Endometrial microvascular endothelial cells (primary cell): ENCODE results near the gene PARP2. TPM values are rescaled to one million over a fixed set of nuclear protein-coding genes. Genes with fewer than 3 reads are reported as not detected.
"Not testable (repeated sequence)": the region's sequence is repeated elsewhere in the genome, so short reads cannot be mapped to it uniquely, and the experiment has no call there.

ENCODE experiments used
- in situ Hi-C: cut with HindIII; loops from 2 replicates; pipeline ENCODE4 v1.10.0; 2017; ENCODE audit warnings: low sequenced_read_pairs, low pct_unique_long_range_greater_than_20kb; ENCODE audit errors: inconsistent ontology term
- total RNA-seq: library from RNA; depleted of rRNA; stranded (reverse); fragments of >200 nt; gene quantifications from one replicate; pipeline ENCODE4 v1.2.3, GENCODE V29; 2015; ENCODE audit errors: inconsistent ontology term

Gene PARP2
- total RNA-seq, 1 donor from 2014 or later: 9.9 TPM

- in situ Hi-C loops: no loop called here
Observed at GRCh38 chr14:20343862-20344220, 406 bp downstream of the PARP2 start.

DNA sequence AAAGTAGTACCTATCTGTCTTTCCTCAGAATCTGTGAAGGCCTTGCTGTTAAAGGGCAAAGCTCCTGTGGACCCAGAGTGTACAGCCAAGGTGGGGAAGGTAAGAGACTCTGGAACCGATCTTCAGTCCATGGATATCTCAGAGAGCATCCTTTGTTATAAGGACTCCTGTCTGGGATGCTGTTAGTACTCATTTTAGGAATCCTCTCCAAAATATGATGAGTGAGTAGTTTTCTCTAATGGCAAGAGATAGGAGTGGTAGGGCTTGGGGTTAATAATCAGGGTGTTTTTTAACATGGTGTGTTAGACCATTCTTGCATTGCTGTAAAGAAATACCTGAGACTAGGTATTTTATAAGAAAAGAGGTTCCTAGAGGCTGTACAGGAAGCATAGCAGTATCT, 1.9 kb downstream of the PARP2 start:
- in situ Hi-C loops: no loop called here

DNA sequence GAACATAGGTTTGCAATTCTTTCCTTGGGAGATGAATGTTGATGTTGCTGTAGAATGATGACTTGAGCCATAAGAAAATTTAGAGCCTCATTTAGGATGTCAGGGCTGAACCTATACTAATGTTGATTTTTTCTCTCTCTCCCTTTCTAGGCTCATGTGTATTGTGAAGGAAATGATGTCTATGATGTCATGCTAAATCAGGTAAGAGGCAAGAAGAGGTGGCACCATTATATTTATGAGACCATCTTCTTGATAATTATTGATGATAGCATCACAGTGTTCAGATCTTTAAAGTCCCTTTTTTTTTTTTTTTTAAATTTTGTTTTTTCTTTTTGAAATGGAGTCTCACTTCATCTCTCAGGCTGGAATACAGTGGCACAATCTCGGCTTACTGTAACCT, 3.3 kb downstream of the PARP2 start:
- in situ Hi-C loops: no loop called here

DNA sequence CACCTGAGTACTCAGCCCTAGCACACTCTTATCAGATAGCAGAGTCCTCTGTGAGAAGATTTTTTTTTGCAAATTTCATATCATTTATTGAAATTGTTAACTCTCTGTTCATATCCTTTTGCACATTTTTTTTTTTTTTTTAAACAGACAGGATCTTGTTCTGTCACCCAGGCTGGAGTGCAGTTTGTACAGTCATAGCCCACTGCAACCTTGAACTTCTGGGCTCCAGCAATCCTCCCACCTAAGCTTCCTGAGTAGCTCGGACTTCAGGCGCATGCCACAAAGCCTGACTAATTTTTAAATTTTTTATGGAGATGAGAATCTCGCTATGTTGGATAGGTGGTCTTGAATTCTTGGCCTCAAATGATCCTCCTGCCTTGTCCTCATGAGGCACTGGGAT, 4.3 kb downstream of the PARP2 start:
- in situ Hi-C loops: no loop called here

DNA sequence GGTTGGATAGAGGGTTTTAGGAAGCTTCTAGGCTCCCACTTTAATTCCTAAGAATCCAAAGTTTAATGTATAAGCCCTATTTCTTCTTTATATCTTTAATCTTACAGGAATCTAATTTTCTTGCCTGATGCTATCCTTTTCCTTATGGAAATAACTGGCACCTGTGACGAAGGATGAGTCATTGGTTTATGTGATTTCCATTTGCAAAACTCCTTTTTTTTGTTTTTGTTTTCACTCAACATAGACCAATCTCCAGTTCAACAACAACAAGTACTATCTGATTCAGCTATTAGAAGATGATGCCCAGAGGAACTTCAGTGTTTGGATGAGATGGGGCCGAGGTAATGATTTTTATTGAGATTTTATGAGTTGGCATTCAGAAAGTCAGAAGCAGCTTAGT, 6.8 kb downstream of the PARP2 start:
- in situ Hi-C loops: no loop called here

DNA sequence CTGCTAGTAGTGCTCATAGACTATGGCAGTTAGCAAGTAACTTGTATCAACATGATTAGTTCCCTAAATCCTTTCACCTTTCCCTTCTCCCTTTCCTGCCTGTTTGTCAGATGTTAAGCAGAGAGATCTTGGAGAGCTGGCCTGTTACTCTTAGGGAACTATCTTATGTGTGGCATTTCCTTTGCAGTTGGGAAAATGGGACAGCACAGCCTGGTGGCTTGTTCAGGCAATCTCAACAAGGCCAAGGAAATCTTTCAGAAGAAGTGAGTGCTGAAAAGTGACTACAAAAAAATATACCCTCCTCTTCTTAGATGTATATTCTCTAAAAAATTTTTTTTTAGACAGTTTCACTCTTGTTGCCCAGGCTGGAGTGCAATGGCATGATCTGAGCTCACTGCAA, 7.4 kb downstream of the PARP2 start:
- in situ Hi-C loops: no loop called here

DNA sequence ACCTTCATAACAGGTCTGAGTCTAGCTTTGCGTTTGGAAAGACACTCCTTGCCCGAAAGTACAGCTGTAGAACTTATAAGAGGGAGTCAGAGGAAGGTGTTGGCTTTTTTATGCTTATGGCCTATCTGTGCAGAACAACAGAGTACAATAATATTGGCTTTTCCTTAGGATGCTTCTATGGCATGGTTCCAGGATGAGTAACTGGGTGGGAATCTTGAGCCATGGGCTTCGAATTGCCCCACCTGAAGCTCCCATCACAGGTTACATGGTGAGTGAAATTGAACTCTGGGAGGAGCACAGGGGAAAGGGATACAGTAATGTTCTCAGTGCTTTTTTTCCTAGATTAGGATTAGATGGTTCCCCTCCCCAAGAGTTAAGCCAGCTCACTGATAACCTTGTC, 13.0 kb downstream of the PARP2 start:
- in situ Hi-C loops: no loop called here

DNA sequence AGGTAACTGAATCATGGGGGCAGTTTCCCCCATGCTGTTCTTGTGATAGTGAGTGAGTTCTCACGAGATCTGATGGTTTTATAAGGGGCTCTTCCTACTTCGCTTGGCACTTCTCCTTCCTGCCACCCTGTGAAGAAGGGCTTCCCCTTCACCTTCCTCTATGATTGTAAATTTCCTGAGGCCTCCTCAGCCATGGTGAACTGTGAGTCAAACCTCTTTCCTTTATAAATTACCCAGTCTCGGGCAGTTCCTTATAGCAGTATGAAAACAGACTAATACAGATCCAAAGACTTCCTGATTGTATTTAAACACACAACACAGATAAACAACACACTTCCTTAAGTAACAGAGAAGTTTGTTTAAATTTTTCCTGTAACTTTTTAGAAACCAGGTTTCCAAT, 15.0 kb downstream of the PARP2 start:
- in situ Hi-C loops: not testable (repeated sequence)

- in situ Hi-C loops: no loop called here
Observed at GRCh38 chr14:20365928-20366327, 22.5 kb downstream of the PARP2 start.

- in situ Hi-C loops: no loop called here
Observed at GRCh38 chr14:20372796-20373195, 29.4 kb downstream of the PARP2 start.

GRCh38 chr14:20375471-20375870, 32.0 kb downstream of the PARP2 start:
- in situ Hi-C loops: no loop called here

DNA sequence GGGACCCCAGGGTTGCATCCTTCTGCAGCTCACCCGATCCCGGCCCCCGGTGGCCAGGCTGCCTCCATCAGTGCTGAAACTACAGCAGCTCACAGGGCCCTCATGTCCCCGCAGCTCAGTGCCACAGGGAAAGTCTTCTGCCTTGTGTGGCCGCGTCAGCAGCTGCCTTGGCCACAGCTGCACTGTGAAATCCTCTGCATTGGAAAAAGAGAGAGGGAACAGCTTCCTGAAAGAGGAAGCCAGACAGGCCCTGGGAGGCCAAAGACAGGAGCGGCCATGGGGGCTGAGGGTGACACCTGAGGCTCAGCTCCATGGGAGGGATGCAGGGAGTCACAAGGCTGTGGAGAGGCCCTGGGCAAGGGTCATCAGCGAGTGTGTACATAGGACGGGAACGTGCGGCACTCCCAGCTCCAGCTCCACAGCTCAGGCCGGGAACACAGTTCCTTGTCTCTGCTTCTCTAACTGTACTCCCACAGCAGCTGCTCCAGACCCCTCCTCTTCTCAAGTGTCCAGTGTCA, 32.7 kb downstream of the PARP2 start:
- in situ Hi-C loops: no loop called here

DNA sequence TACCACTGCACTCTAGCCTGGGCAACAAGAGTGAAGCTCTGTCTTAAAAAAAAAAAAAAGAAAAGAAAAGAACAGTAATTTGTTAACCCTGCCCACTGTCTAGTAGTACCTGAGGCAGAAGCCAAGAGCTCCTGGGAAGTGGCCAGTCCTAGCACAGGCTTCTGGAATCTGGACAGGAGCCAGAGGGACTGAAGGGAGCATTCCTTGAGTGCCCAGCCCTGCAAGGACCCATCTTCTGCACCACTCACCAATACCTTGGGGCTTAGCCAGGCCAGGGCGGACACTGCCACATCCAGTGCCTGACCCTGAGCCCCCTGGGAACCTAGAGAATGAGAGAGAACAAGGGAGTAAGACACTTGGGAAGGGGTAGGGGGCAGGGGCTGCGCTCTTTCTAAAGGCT, 33.7 kb downstream of the PARP2 start:
- in situ Hi-C loops: no loop called here

DNA sequence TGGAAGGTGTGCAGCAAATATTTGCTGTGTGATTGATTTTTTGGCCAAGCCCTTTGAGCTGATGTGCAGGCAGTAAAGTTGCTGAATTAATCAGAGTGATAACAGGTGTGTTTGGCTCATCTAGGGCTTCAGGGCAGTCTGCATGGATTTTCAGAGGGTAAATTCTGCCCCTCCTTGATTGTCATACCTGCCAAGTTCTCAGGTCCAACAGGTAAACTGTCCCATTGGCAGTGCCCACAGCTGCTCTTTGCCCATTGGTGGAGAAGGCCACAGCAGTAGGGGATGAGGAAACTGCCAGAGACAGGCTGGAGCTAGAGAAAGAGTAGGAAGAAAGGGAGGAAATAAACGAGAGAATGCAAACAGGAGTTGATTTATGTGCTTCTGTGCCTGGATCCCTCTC, 36.3 kb downstream of the PARP2 start:
- in situ Hi-C loops: no loop called here

DNA sequence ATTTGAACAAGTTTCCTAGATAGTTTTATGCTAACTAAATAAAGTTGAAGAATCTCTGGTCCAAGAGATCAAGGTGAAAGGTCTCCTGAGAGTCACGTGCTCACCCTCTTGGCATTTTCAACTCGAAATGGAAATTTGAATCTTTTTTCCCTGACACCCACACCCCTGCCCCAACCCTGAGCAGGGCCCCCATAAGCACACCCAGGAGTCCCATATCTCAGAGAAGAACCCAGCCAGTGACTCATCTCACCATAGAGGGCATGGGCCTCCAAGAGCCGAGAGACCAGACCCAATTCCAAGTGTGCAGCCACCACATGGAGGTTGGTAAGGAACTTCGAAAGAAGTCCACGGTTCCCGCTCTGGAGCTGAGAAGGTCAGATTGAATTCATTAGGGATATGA, 37.2 kb downstream of the PARP2 start:
- in situ Hi-C loops: no loop called here

DNA sequence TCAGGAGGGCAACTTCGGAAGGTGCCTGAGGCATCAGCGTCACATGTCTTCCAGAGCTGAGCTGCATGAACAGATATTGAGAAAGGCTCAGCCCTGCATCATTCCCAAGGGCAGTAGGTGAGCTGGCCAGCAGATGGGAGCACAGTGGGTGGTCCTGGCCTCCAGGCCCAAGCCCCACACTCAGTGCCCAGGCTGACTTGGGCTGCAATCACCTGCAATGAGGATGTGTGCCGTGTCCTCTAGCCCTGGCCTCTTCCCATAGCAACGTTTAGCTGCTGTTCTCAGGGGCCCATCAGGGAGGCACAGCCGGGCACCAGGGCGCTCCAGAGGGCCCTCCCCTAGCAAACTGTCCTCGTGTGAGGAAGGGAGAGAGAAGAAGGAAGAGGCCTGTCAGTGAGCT, 37.9 kb downstream of the PARP2 start:
- in situ Hi-C loops: no loop called here

DNA sequence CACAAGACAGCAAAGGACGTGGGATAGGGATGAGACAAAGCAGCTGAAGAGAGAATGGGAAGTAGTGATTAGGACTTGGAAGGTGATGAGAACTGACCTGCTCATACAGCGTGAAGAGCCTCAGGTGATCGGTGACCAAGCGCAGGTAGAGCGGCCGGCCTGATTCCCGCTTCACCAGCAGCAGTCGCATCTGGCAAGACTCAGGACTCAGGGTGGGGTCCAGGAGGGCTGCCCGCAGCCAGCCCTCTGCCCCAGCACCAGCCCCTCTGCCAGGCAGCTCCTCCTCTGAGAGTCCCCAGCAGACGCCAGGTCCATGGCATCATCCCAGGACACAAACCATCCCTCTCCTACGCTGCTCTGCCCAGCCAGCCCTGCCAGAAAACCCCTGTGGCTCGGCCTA, 39.1 kb downstream of the PARP2 start:
- in situ Hi-C loops: no loop called here

DNA sequence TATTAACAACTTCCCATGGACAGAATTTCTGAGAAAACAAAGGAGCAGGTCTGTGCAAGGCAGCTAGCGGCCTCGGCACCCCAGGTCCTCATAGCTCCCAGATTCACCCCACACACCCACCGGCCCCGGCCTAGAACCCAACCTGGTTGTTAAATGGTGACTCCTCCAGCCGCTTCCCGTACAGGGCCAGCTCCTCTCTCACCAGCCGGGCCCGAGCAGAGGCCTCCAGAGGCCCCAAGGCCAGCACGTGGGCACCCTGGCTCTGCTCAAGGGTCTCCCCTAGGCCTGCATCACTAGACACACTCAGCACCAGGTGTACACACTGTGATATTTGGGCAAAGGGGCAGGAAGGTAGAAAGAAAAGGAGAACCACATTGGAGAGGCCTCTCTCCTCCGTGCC, 39.6 kb downstream of the PARP2 start:
- in situ Hi-C loops: no loop called here

DNA sequence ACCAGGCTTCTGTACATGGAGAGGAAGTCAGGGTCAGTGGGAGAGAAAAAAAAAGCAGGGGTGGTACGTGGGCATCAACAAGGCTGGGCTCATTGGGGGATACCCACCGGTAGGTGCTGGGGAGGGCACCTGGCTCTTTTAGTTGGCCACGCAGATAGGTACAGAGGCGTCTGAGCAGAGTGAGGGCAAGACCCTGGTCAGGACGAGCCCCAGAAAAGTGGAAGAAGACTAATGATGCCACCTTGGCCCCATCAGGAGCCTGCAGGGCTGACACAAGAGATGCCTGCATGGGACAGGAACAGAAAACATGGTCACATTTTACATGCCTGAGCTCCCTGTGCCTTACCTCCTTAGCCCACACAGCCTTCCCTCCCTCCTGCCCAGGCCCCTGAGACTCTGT, 40.2 kb downstream of the PARP2 start:
- in situ Hi-C loops: no loop called here

GRCh38 chr14:20384321-20384720, 40.9 kb downstream of the PARP2 start:
- in situ Hi-C loops: no loop called here

DNA sequence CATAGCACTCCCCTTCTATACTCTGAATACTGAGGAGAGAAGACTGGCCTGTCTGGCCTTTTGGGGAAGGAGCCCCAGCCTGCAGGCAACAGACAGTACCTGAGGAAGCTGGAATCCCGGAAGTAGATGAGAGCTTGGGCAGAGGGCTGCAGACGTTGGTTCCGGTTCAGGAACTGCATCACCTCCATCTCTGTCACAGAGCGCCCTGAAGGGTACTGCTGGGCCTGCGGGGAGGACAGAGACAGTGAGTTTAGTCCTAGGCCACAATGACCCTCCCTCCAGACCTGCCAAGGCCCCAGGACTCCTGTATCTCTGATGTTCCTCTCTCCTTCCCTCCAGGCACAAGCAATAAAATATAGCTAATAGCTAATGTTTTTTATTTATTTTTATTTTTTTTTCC, 41.5 kb downstream of the PARP2 start:
- in situ Hi-C loops: no loop called here
